ENCODE results near the gene ALK.

The ALK gene

GRCh38 chr2:29640360-29640759 lies 281.0 kb downstream of the ALK start:
- DNase-seq = no peak

GRCh38 chr2:29638641-29639040 lies 282.7 kb downstream of the ALK start:
- no peak for DNase-seq

GRCh38 chr2:29634916-29635315 lies 286.5 kb downstream of the ALK start:
- no peak for DNase-seq

- no peak for DNase-seq
Observed at GRCh38 chr2:29632018-29632417, 289.4 kb downstream of the ALK start.

GRCh38 chr2:29629495-29629894 lies 291.9 kb downstream of the ALK start:
- DNase-seq = no peak

DNA sequence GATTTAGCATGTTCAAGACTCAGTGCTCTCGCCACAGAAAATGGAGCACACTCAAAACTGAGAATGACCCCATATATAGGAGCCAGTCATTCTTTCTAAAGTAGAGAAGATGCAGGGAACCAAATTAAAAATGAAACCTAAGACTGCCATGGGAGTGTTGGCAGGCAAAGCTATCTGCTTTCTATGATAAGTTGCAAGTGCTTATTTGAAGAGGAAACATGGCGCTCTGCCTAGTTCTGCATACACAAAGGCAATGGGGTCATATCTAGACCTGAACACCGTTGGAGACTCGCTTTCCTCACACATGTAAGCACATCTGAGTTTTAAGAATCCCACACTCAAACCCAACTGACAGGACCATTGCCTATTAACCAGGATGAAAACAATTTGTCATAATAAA lies 292.5 kb downstream of the ALK start:
- no peak for DNase-seq

DNA sequence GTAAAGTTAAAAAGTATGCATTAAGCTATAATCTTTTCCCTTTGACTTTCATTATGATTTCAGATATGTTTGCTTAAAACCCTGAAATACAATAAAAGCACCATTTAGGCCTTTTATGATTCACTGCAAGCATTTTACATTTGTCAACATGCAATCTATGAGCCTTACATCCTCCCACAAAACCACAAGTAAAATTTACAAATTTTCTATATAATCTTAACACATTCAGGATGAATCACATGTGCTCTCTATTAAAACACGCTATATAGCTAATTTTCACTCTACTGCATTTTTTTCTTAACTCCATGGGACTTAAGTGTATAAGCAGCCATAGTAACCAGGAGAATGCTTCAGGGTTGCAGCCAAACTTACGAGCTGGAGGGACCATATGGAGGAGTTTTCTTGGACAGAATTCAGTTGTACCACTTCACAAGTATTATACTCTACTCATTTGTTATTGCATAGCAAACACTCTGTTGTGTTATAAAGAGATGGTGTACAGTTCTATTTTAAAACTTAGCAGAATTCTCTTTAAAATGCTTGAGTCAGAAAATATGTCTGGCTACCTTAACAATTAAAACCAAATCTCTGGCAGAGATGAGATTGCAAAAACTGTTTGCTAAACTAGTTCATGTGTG lies 293.2 kb downstream of the ALK start:
- no peak for DNase-seq

- peak; percentile 43 for DNase-seq
Observed at GRCh38 chr2:29627279-29627711, 294.1 kb downstream of the ALK start.

DNA sequence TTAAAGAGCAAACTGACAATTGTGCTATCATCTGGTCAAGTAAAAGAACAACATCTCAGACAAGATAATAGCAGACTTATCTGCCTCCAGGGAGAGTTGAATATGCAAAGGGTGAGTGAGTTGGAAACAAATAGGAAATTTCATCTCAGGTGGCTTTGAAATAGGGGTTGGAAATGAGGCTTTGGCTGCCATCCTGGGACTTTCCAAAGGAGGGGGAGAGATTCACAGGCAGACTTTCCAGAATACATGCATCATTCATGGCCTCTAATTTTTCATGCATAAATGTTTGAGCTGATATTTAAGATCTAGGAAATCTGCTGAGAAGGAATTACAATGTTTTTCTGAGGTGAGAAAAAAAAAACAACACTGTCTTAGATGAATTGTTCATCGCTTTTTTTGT lies 300.5 kb downstream of the ALK start:
- no peak for DNase-seq

- DNase-seq = no peak
Observed at GRCh38 chr2:29619689-29620088, 301.7 kb downstream of the ALK start.

GRCh38 chr2:29618024-29618423 lies 303.4 kb downstream of the ALK start:
- DNase-seq = no peak

- no peak for DNase-seq
Observed at GRCh38 chr2:29617351-29617750, 304.0 kb downstream of the ALK start.

- DNase-seq = no peak
Observed at GRCh38 chr2:29616569-29616968, 304.8 kb downstream of the ALK start.

- DNase-seq = no peak
Observed at GRCh38 chr2:29615841-29616240, 305.5 kb downstream of the ALK start.

DNA sequence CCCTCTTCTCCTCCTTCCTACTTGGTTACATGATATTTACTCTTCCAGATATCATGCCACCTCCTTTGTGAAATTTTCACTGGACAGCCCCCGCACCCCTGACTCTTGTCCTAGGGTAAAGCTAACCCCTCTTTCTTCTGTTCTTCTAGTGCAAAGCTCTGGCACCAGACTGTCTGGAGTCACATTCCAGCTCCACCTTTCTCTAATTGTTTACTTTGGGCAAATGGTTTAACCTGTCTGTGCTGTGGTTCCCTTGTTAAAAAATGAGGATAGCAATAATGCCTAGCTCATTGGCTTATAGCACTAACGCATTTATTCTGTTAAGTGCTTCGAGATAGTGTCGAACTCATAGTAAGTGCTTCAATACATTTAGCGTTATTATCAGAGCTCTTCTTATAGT lies 306.2 kb downstream of the ALK start:
- DNase-seq = no peak

GRCh38 chr2:29614295-29614830 lies 307.0 kb downstream of the ALK start:
- DNase-seq = no peak

GRCh38 chr2:29613792-29614266 lies 307.6 kb downstream of the ALK start:
- DNase-seq = no peak

DNA sequence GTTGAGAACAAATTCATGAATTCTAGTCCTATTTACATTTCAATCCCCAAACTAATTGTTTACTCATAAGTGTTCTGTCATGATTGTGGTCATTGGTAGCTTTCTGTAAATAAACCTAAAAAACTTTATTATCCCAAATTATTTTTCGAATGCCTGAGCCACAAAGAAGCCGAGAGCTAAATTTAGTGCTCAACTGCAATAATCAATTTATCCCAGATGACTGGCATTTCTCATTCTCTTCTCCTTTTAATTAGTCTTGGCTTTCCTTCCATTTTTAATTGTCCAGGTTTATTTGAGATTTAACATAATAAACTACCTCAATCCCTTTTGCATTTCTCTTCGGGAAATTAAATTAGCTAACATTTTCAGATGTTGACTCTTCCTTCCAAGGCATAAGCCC lies 308.3 kb downstream of the ALK start:
- DNase-seq = no peak

DNA sequence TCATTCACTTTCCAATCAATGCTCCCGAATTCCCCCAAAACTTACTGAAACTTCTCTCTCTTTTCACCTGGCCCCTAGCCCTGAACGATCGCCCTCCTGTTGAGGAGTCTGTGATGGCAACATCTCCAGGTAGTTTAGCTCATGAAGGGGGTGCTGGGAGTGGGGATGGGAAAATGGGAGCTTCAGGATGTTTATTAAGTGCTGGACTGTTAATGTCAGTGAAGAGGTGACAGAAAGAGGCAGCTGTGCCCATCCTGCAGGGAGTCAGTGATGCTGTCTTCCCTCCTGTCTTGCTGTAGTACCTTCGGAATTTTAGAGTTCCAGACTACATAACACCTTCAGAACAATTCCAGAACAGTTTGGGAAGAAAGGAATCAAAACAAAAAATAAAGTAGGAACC lies 308.8 kb downstream of the ALK start:
- DNase-seq = no peak

DNA sequence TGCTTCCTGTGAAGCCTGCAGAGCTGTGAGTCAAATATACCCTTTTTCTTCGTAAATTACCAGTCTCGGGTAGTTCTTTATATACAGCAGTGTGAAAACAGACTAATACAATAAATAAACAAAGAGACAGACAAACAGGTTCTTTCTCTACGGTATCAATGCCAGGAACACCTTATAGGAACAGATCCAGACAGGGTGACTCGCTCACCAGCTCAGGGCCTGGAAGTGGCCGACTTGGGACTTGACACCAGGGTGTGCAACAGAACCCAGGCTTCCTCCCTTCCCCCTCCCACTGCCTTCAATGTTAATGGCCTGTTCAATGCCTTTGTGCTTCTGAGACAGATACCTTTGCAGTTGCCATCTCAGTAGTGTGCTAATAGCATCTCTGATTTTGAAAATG lies 309.5 kb downstream of the ALK start:
- no peak for DNase-seq

DNA sequence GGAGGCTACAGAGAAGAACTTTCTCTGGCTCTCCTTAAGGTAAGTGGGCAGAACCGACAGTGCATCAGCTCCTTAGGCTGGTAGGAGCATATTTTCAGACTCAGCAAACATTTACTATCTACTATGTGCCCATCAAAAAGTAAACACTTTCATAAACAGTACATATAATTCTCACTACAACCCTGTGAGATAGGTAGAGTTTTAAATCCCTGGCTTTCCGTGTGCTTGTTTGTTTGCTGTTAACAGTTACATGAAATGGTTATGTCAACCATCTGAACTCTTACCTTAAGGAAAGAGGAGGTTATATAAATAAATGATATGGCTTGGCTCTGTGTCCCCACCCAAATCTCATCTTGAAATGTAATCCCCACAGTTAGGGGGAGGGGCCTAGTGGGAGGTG lies 310.1 kb downstream of the ALK start:
- no peak for DNase-seq

GRCh38 chr2:29610569-29610968 lies 310.8 kb downstream of the ALK start:
- DNase-seq = no peak

DNA sequence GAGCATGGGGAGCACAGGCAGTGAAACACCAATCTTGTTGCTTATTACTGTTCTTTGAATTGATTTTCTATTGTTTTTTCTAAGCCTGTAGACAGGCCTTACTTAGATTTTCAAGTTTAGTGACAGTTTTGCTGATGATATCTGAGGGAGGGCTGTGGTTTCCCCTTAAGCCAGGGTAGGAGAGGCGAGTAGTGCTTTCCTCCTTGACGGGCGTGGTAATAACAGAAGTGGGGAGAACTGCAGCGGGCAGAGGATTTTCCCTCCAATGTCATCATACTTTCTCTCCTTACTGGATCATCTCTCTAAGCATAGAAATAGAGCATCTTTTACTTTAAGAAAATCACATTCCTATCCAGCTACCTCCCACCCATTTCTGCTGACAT lies 314.4 kb downstream of the ALK start:
- no peak for DNase-seq

DNA sequence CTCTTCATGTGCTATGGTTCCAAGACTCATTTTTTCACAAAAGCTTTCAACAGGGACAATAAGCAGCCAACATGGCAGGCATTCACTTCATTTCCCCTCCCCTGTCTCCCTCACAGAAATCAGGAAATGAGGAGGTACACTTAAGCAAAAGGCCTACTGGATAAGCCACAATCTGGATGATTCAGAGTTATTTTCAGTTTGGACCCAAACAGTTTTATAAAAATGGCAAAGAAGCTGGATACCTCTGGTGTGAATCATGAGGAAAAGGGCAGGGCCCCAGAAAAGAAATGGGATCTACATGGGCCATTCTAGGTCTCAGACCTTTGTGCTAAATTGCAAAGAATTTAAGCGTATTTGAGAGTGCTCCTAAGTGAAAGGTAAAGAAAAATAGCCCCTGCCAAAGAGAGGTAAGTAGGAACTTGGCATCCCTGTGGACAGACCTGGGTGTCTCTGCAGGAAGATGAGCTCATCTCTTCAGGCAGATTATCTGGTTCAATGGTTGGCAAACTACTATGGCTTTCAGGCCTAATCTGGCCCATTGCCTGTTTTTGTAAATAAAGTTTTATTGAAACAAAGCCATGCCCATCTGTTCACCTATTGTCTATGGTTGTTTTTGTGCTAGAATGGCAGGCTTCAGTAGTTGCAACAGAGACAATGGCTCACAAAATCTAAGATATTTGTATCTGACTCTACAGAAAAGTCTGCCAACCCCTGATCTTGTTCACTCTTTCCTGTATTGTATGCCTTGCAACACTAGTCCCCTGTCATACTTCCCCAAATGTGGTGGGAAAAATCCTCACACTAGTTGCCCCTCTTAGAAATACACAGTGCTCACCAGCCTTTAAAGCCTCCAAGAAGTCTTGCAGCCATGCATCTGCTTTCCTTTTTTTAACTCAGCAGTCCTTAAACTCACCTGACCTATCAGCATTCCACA lies 315.0 kb downstream of the ALK start:
- DNase-seq = no peak
